ENCODE results near the gene KCTD5.
A peak's percentile ranks its signal among the peaks of the same experiment; 100 is the strongest.

The KCTD5 gene

GRCh38 chr16:2734844-2735515, 52.7 kb downstream of the KCTD5 start:
- no peak for DNase-seq

GRCh38 chr16:2736476-2737237, 54.3 kb downstream of the KCTD5 start:
- DNase-seq, result no peak

- DNase-seq, result no peak
These were observed 54.9 kb downstream of the KCTD5 start for GRCh38 chr16:2737238-2737605.

GRCh38 chr16:2737895-2738418, 55.6 kb downstream of the KCTD5 start:
- no peak for DNase-seq

GRCh38 chr16:2738615-2739014, 56.3 kb downstream of the KCTD5 start:
- DNase-seq, result no peak

GRCh38 chr16:2739625-2740430, 57.5 kb downstream of the KCTD5 start:
- no peak for DNase-seq

- no peak for DNase-seq
These were observed 58.2 kb downstream of the KCTD5 start for GRCh38 chr16:2740476-2740875.

- no peak for DNase-seq
These were observed 58.8 kb downstream of the KCTD5 start for GRCh38 chr16:2741168-2741567.

- no peak for DNase-seq
These were observed 60.1 kb downstream of the KCTD5 start for GRCh38 chr16:2742323-2743006.

- no peak for DNase-seq
These were observed 60.9 kb downstream of the KCTD5 start for GRCh38 chr16:2743007-2743810.

GRCh38 chr16:2744711-2745110, 62.4 kb downstream of the KCTD5 start:
- DNase-seq, result no peak

- DNase-seq, result no peak
These were observed 63.0 kb downstream of the KCTD5 start for GRCh38 chr16:2745116-2745890.

- no peak for DNase-seq
These were observed 63.6 kb downstream of the KCTD5 start for GRCh38 chr16:2745961-2746360.

GRCh38 chr16:2748757-2749455, 66.6 kb downstream of the KCTD5 start:
- DNase-seq, result no peak

- no peak for DNase-seq
These were observed 67.2 kb downstream of the KCTD5 start for GRCh38 chr16:2749476-2749875.

- DNase-seq, result no peak
These were observed 67.6 kb downstream of the KCTD5 start for GRCh38 chr16:2749936-2750335.

- no peak for DNase-seq
These were observed 69.3 kb downstream of the KCTD5 start for GRCh38 chr16:2751577-2752034.

- peak; percentile 88 to 94 for DNase-seq
These were observed 69.9 kb downstream of the KCTD5 start, which contains the start of gene SRRM2 for GRCh38 chr16:2752035-2752849. Gene SRRM2, plus strand, starts transcription at chr16:2752638. Its CDS starts 3,727 bp downstream, at chr16:2756365.

Measured in hippocampal formation (tissue), 2 donors.